ENCODE data around the gene XRCC1. TPM values are rescaled to one million over a fixed set of nuclear protein-coding genes. Genes with fewer than 3 reads are reported as not detected.

XRCC1 gene
- 35.4 TPM for total RNA-seq
- 10 to 100 TPM; 19.8 to 26.9 (median 24.3) TPM for polyA plus RNA-seq

DNA sequence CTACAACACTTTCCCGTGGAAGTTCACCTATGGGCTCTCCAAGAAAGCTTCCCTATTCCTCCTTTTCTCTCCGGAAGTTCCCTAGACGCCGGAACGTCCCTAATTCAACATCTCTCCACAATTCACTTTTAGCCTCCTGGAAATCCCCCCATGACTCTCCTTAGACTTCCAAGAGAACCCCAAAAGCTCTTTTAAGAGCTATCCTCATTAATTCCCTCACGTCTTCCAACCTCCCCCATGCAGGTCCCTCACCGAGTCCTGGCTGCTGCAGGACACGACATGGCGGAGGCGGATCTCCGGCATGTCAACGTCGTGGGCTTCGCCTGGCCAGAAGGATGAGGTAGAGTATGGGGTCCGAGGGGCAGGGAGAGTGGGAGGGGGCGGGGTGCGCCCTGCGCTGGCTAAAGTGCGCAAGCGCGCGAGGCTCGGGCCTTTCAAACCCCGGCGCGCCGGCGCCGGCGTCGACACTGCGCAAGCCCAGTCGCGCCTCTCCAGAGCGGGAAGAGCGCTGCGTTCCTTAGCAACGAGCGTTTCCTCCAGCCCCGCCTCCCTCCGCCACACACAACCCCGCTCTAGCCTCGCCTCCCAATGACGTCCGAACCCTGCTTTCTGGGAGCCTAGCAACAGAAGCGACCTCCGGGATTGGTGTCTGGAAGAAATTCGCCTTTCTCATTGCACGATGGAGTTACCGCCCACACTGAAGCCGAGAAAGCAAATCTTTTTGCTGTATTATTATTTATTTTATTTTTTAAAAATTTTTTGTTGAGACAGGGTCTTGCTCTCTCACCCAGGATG, at the start of gene XRCC1, which contains the start of gene PINLYP:
Gene XRCC1, minus strand, starts transcription at position 372 of the 795 bp plus-strand sequence. Its CDS starts 69 bp downstream, at position 303.
Gene PINLYP, plus strand, starts transcription at position 646 of the 795 bp plus-strand sequence. CDS start 1,391 bp downstream, outside the sequence.
- H3K4me3 ChIP-seq (ENCODE audit: low read depth, low read length): peak within 1 kb of the TSS; percentile 95
- peak; percentile 95 to 98 (median 97) for DNase-seq
- H3K27me3 ChIP-seq (ENCODE audit: control insufficient read depth, insufficient read depth, low read length): no peaks in the 10 kb centered on the region
- no peaks in the 10 kb centered on the region for H3K9me3 Mint-ChIP-seq
- peaks cover 4% of the 10 kb centered on the region for H3K36me3 ChIP-seq (ENCODE audit: control insufficient read depth, insufficient read depth, low read length)
- peak within 1 kb of the TSS; percentile 95 to 100 (median 97) for H3K4me3 Mint-ChIP-seq
- H3K9me3 ChIP-seq (ENCODE audit: control insufficient read depth in 2 of 2, low read length in 2 of 2): no peaks in the 10 kb centered on the region
- H3K36me3 Mint-ChIP-seq: peaks cover 18% of the 10 kb centered on the region
- H3K4me1 ChIP-seq (ENCODE audit: control insufficient read depth, insufficient read depth, low read length, poor library complexity, severe bottlenecking): peaks cover 20% of the 10 kb centered on the region
- ATAC-seq (ENCODE audit: low read depth in 2 of 2): peak; percentile 98
- H3K27me3 Mint-ChIP-seq: peaks cover 10% of the 10 kb centered on the region
- H3K4me1 Mint-ChIP-seq: peaks cover 7 to 53% (median 28%) of the 10 kb centered on the region in 4 donors
- peak within 1 kb of the TSS; percentile 81 for H3K27ac ChIP-seq (ENCODE audit: insufficient read depth, low read length, poor library complexity, severe bottlenecking)
- peak within 1 kb of the TSS; percentile 76 to 99 (median 98) for H3K27ac Mint-ChIP-seq

DNA sequence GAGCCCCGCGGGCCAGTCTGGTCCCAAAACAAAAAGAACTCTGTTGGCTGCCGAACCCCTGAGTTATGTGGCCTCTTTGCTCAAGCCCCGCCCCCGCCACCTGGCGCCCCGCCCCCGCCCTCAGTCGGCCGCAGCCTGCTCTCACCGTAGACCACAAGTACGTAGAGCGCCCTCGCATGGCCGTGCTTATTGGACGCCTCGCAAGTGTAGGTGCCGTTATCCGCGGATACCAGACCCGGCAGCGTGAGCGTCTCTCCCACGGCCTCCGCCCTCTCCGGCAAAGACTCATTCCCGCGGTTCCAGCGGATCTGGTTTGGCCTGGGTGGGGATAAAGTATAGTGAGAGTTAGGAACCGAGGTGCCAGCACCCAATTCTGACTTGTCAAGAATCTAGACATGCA, 49.6 kb upstream of the XRCC1 start:
- no peak overlapping the region for H3K4me3 ChIP-seq (ENCODE audit: low read depth, low read length)
- H3K36me3 ChIP-seq (ENCODE audit: control insufficient read depth, insufficient read depth, low read length): no peaks in the 10 kb centered on the region
- no peak overlapping the region for H3K27ac ChIP-seq (ENCODE audit: insufficient read depth, low read length, poor library complexity, severe bottlenecking)
- peaks cover 10 to 37% (median 15%) of the 10 kb centered on the region in 4 donors for H3K4me1 Mint-ChIP-seq
- H3K9me3 Mint-ChIP-seq: no peaks in the 10 kb centered on the region
- ATAC-seq (ENCODE audit: low read depth in 2 of 2) (peak; percentile 77), DNase-seq (peak; percentile 72 to 89 (median 77))
- peak overlapping the region in 2 of 4 donors; percentile 46 to 58 for H3K4me3 Mint-ChIP-seq
- H3K36me3 Mint-ChIP-seq: no peaks in the 10 kb centered on the region
- peak overlapping the region in 1 of 3 donors; percentile 26 for H3K27ac Mint-ChIP-seq
- no peaks in the 10 kb centered on the region for H3K9me3 ChIP-seq (ENCODE audit: control insufficient read depth in 2 of 2, low read length in 2 of 2)
- peaks cover 11% of the 10 kb centered on the region for H3K4me1 ChIP-seq (ENCODE audit: control insufficient read depth, insufficient read depth, low read length, poor library complexity, severe bottlenecking)
- peaks cover 17% of the 10 kb centered on the region for H3K27me3 Mint-ChIP-seq
- no peaks in the 10 kb centered on the region for H3K27me3 ChIP-seq (ENCODE audit: control insufficient read depth, insufficient read depth, low read length)

DNA sequence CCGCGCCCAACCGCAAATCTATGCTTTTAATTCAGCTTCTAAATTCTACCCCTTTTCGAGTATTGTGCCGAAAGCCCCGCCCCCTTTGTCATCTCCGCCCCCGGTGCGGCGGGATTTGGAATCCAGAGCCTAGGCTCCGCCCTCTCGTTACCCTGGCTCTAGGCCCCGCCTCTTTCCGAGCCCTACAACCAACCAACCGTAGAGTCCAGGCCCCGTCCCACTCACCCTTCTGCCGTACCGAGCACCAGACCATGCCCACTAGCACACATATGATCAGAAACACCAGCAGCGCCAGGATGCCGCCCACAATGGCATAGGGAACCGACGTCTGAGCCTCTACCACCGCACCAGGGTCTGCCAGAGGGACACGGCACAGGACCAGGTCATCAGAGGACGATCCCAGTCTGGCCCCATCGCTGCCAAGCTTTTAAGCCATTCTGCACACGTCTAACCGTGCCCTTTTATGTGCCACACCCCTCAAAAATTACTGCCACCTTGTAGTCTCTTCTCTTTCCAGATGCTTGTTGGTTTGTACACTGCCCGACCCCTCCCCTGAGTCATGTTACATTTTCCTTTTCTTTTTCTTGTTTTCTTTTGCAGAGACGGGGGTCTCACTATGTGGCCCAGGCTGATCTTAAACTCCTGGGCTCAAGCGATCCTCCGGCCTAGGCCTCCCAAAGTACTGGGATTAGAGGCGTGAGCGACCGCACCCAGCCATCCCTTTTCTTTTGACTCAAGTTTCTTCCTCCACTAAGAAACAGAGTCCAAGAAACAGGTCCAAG, 48.8 kb upstream of the XRCC1 start:
- Histone ChIP-seq H3K36me3 (ENCODE audit: control insufficient read depth, insufficient read depth, low read length) (no peaks in the 10 kb centered on the region), H3K4me1 (ENCODE audit: control insufficient read depth, insufficient read depth, low read length, poor library complexity, severe bottlenecking) (peaks cover 14% of the 10 kb centered on the region), H3K4me3 (ENCODE audit: low read depth, low read length) (no peak overlapping the region), H3K9me3 (ENCODE audit: control insufficient read depth in 2 of 2, low read length in 2 of 2) (no peaks in the 10 kb centered on the region), H3K27ac (ENCODE audit: insufficient read depth, low read length, poor library complexity, severe bottlenecking) (no peak overlapping the region), H3K27me3 (ENCODE audit: control insufficient read depth, insufficient read depth, low read length) (no peaks in the 10 kb centered on the region)
- Mint-ChIP-seq H3K27me3 (peaks cover 17% of the 10 kb centered on the region), H3K27ac (peak overlapping the region in 2 of 3 donors; percentile 38 to 52), H3K4me1 (peaks cover 10 to 42% (median 17%) of the 10 kb centered on the region in 4 donors), H3K9me3 (no peaks in the 10 kb centered on the region), H3K36me3 (no peaks in the 10 kb centered on the region), H3K4me3 (peak overlapping the region in 2 of 4 donors; percentile 43 to 86)
- ATAC-seq (ENCODE audit: low read depth in 2 of 2) (no peak), DNase-seq (no peak)

GRCh38 chr19:43622956-43623355, 47.6 kb upstream of the XRCC1 start:
- Histone ChIP-seq H3K36me3 (ENCODE audit: control insufficient read depth, insufficient read depth, low read length) (no peaks in the 10 kb centered on the region), H3K27me3 (ENCODE audit: control insufficient read depth, insufficient read depth, low read length) (no peaks in the 10 kb centered on the region), H3K4me3 (ENCODE audit: low read depth, low read length) (no peak overlapping the region), H3K9me3 (ENCODE audit: control insufficient read depth in 2 of 2, low read length in 2 of 2) (no peaks in the 10 kb centered on the region), H3K27ac (ENCODE audit: insufficient read depth, low read length, poor library complexity, severe bottlenecking) (no peak overlapping the region), H3K4me1 (ENCODE audit: control insufficient read depth, insufficient read depth, low read length, poor library complexity, severe bottlenecking) (peaks cover 23% of the 10 kb centered on the region)
- Mint-ChIP-seq H3K36me3 (no peaks in the 10 kb centered on the region), H3K27ac (no peak overlapping the region), H3K9me3 (no peaks in the 10 kb centered on the region), H3K27me3 (peaks cover 12% of the 10 kb centered on the region), H3K4me3 (peak overlapping the region in 1 of 4 donors; percentile 43), H3K4me1 (peaks cover 10 to 49% (median 19%) of the 10 kb centered on the region in 4 donors)
- ATAC-seq (ENCODE audit: low read depth in 2 of 2): no peak
- no peak for DNase-seq

- Mint-ChIP-seq H3K27ac (peak overlapping the region in 1 of 3 donors; percentile 35), H3K9me3 (no peaks in the 10 kb centered on the region), H3K4me1 (peaks cover 10 to 47% (median 21%) of the 10 kb centered on the region in 4 donors), H3K4me3 (peak overlapping the region in 2 of 4 donors; percentile 63 to 85), H3K36me3 (no peaks in the 10 kb centered on the region), H3K27me3 (peaks cover 5% of the 10 kb centered on the region)
- H3K27ac ChIP-seq (ENCODE audit: insufficient read depth, low read length, poor library complexity, severe bottlenecking): no peak overlapping the region
- H3K36me3 ChIP-seq (ENCODE audit: control insufficient read depth, insufficient read depth, low read length): no peaks in the 10 kb centered on the region
- H3K9me3 ChIP-seq (ENCODE audit: control insufficient read depth in 2 of 2, low read length in 2 of 2): no peaks in the 10 kb centered on the region
- no peak for ATAC-seq (ENCODE audit: low read depth in 2 of 2)
- no peak overlapping the region for H3K4me3 ChIP-seq (ENCODE audit: low read depth, low read length)
- DNase-seq: no peak
- H3K4me1 ChIP-seq (ENCODE audit: control insufficient read depth, insufficient read depth, low read length, poor library complexity, severe bottlenecking): peaks cover 23% of the 10 kb centered on the region
- H3K27me3 ChIP-seq (ENCODE audit: control insufficient read depth, insufficient read depth, low read length): no peaks in the 10 kb centered on the region
Measured at GRCh38 chr19:43622070-43622469, 46.7 kb upstream of the XRCC1 start.

- Mint-ChIP-seq H3K36me3 (no peaks in the 10 kb centered on the region), H3K27me3 (no peaks in the 10 kb centered on the region), H3K4me1 (peaks cover 10 to 52% (median 26%) of the 10 kb centered on the region in 4 donors), H3K4me3 (peak overlapping the region; percentile 91 to 98 (median 98)), H3K27ac (peak overlapping the region; percentile 95 to 98 (median 96)), H3K9me3 (no peaks in the 10 kb centered on the region)
- H3K4me3 ChIP-seq (ENCODE audit: low read depth, low read length): peak overlapping the region; percentile 76
- DNase-seq: peak in 1 of 3 donors; percentile 81
- ATAC-seq (ENCODE audit: low read depth in 2 of 2): peak in 1 of 2 donors; percentile 2
- no peaks in the 10 kb centered on the region for H3K9me3 ChIP-seq (ENCODE audit: control insufficient read depth in 2 of 2, low read length in 2 of 2)
- H3K36me3 ChIP-seq (ENCODE audit: control insufficient read depth, insufficient read depth, low read length): no peaks in the 10 kb centered on the region
- H3K27me3 ChIP-seq (ENCODE audit: control insufficient read depth, insufficient read depth, low read length): no peaks in the 10 kb centered on the region
- peak overlapping the region; percentile 84 for H3K27ac ChIP-seq (ENCODE audit: insufficient read depth, low read length, poor library complexity, severe bottlenecking)
- H3K4me1 ChIP-seq (ENCODE audit: control insufficient read depth, insufficient read depth, low read length, poor library complexity, severe bottlenecking): peaks cover 22% of the 10 kb centered on the region
Measured at GRCh38 chr19:43620061-43621001, 45.0 kb upstream of the XRCC1 start.
